Umbilical cord (tissue), 2 donors: Measurements from ENCODE around the gene CTSV. TPM values are rescaled to one million over a fixed set of nuclear protein-coding genes. Genes with fewer than 3 reads are reported as not detected.
"Not testable (repeated sequence)": the region's sequence is repeated elsewhere in the genome, so short reads cannot be mapped to it uniquely, and the experiment has no call there.

Source experiments
- DNase-seq: peaks from one replicate; pipeline ENCODE4 v3.0.0-alpha.2; 2015; ENCODE audit warnings: low spot score
- total RNA-seq: library from RNA; depleted of rRNA; stranded (reverse); fragments of >200 nt; gene quantifications from one replicate; pipeline ENCODE4 v1.2.3, GENCODE V29; 2014; ENCODE audit warnings: low replicate concordance; ENCODE audit not compliant: insufficient read depth

Gene CTSV
- total RNA-seq, 1 donor from 2014 or later, result 6.7 TPM

- DNase-seq, result no peak
Measured at GRCh38 chr9:97041898-97042297, 3.0 kb upstream of the CTSV start.

DNA sequence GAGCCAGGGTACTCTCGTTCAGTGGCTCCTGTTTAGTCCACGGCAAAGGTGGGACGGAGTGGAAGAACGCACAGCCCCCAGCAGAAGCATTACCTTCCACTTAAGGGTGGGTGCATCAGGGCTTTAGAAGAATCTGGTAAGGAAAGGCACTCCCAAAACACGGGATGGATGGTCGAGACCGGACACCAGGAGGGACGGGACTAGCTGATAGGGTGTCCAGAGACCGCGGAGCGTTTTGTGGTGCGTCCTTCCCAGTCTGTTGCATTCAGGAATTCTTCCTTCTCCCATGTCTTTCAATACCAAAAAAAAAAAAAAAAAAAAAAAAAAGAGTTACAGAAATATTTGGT is 545 bp upstream of the CTSV start:
- no peak for DNase-seq

DNA sequence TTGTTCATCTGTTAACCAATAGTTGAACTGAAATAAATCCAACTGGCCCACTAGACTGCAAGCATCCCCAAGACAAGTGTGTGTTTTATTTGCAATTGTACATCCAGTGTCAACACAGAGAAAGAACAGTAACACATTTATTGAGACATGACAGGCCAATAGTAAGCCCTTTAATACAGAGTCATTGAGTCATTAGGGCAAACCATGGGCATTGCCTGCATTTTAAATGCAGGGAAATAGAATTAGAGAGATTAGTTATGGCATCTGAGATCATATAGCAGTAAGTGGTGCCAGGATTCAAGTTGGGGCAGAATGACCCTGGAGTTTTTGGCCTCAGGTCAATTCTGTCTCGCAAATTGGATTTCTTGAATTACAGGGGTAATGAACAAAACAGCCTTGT is 15.4 kb downstream of the CTSV start:
- DNase-seq, result not testable (repeated sequence)

DNA sequence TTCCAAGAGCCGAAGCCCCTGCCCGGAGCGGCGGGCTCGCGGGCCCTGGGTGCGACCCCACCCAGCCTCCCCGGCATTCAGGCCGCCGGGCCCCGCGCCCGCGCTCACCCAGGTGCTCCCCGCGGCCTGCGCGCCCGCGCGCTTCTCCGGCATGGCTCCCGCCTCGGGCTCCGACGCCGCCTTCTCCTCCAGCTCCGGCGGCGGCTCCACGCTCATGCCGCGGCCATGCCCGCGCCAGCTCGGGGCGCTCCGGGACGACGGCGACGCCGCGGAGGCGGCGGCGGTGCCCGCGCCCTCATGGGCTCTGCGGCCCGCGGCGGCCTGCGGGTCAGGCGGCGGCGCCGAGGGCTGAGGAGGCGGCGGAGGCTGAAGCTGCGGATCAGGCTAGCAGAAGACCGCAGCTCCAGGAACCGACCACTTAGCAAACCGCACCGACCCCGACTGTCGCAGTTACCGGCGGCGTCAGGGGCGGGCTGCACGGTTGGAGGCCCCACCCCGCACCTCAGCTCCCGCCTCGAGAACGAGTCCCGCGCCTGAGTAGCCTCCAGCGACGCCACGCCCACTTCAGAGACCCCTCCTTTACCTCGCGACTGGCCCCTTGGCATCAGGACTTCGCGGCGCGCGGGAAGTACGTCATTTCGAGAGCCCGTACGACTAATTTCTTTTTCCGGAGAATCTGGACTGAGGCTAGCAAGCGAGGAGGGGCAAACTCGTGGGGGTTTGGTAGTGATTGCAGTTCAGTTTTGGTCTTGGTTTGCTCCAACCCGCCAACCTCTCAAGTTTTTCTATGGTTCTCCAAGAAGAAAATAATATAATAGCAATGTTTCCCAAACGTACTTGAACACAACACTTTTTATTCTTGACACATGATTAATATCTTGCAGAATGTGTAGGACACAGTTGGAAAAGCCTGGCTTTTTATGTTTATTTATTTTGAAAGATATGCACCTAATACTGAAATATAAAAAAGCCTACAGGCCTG is 25.5 kb downstream of the CTSV start:
- peak; percentile 87 for DNase-seq

DNA sequence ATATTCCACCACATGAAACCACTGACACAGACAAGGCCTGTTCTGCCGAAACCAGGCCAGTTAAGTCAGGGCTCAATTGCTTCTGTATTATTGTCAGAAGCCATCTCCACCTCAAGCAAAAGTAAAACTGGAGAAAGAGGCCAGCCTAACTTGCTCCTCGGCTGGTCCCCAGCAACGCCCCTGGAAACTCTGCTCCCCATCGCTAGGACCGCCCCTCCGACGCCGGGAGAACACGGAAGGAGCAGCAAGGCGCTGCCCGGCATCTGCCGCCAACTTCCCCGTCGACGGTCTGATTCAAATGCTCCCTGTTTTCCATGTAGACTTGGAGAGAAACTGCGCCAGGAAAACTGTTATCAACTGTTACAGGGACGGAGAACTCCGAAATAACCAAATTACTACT is 26.3 kb downstream of the CTSV start:
- peak; percentile 27 for DNase-seq

DNA sequence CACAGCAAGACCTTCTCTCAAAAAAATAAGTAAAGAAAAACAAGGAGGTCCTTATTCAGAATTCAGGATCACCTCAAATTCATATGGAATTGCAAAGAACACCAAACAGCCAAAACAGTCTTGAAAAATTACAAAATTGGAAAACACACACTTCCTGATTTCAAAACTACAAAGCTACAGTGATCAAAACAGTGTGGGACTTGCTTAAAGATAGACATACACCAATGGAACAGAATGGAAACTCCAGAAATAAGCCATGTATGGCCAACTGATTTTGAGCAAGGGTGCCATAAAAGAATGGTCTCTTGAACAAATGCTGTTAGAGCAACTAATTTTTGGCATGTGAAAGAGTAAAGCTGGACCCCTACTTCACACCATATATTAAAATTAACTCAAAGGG is 36.7 kb downstream of the CTSV start:
- not testable (repeated sequence) for DNase-seq

DNA sequence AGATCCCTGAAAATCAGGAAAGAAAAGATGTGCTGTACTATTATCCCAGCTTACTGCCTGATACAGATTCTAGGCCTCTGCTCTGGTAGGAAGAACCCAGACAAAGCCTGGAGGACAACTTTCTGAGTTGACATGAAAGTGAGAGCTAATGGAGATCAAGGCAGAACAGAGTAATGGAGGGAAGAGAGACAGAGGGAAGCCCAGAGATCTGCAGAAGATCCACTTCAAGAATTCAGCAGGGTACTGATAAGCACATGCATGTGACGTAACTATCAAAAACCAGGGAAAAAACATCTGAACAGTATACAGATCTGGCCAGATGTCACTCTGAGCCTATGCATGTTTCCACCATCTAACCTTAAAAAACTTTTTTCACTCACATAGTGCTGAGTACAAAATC is 37.6 kb downstream of the CTSV start:
- not testable (repeated sequence) for DNase-seq

DNA sequence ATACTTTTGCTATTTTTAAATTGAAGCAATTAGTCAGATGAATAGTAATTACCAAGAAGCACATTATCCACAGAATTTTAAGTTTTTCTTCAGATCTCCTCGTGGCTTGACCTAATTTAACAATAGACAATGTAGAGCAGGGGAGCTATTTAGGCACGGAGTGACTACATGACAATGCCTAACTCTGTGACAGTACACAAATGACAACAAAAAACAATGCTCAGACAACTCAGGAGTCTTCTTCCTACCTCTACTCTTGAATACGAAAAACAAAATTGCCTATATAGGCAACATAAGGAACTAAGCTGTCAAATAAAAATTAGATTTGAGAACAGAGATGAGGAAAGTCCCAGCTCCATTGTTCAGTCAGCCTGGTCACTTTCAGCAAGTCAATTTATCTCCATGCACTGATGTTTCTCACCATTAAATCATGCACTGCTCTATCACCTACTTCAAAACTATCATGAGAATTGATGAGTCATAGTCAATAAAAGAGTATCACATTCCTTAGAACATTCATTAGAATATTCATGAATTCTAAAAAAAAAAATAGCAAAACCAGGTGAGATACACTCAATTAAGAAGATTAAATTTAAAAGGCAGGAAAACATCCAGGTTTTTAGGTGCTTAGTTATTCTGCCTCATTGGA is 38.7 kb downstream of the CTSV start:
- DNase-seq, result not testable (repeated sequence)

- not testable (repeated sequence) for DNase-seq
Measured at GRCh38 chr9:96999733-97000132, 39.2 kb downstream of the CTSV start.

DNA sequence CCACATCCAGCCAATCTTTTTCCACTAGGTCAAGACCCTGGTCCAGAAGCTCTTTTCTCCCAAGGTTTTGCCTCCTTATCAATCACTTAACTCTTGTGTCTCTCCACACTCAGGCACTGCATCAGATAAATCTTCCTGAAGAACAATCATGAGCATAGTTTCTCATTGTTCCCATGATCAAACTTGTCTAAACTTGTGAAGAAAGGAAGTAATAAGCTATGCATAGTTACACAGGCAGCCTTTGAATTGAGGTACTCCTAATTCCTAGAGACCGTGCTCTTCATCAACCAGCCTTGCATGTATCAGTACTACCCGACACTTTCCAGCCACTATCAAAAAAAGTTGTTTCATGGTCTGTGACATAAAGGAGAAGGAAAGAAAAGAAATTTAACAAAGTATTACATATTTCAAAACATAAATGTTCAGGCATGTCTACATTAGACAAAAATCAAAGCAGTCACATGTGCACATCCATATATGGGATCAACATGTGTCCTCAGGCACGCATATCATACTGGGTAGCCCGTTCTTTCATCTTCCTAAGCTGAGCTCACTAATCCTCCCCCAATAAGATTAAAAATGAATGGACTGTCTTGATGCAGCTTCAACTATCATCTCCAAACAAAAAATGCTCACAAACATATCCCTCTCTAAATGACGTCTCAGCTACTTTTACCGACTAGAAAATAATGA is 41.8 kb downstream of the CTSV start:
- not testable (repeated sequence) for DNase-seq

DNA sequence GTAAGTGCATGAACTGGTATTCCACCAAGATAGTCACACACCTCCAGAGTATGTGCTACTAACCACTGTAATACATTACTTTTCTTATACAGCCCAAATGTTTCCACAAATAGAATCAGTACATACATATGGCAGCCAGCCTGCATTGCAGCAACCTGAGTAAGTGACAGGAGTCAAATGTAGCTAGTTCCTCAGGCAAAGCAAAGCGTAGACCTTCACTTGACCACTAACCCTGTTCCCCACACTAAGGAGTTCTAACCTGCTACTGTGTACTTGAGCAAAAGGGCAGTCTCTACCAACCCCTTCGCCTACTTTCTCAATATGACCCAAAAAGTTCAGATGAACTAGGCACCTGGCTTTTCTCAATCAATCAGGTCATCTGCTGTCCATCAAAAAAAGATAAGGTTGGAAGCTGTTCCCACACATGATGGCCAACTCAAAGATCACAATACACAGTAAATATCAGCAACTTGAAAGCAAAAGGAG is 44.4 kb downstream of the CTSV start:
- not testable (repeated sequence) for DNase-seq

DNA sequence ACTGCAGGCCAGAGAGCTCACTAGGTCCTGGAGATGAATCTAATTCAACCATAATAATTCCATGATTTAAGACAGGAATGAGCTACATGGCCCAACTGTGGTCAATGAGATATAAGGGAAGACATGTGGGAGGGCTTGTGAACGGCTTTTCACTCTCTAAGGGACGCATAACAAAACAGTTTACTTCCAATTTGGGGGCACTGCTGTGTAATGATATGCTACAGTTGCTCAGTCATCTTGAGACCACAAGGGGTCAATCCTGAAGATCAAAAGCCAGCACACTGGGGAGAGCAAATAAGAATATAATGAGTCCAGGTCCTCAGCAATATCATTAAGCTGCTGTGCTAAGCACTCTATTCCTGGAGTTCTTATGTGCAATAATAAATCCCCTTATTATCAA is 46.6 kb downstream of the CTSV start:
- not testable (repeated sequence) for DNase-seq

- DNase-seq, result not testable (repeated sequence)
Measured at GRCh38 chr9:96989747-96990318, 49.1 kb downstream of the CTSV start.

DNA sequence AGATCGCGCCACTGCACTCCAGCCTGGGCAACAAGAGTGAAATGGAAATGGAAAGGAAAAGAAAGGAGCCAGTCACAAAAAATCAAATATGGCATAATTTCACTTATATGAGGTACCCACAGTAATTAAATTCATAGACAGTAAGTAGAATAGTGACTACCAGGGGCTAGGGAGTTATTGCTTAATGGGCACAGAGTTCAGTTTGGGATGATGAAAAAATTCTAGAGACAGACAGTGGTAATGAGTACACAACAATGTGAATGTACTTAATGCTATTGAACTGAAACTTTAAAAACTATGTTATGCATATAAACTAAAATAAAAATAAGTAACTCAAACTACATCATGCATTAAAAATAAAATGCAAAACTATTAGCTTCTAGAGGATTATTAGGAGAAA is 54.1 kb downstream of the CTSV start:
- not testable (repeated sequence) for DNase-seq

DNA sequence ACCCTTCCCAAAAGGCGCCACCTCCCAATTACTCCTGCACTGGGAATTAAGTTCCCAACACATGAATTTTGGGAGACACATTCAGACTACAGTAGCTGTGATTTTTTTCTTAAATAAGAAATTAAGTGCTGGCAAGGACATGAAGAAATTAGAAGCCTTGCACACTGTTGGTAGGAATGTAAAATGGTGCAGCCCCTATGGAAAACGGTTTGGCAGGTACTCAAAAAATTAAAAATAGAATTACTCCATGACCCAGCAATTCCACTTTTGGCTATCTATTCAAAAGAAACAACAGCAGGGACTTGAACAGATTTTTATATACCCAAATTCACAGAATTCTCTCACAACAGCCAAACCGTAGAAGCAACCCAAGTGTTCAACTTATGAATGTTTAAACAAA is 54.8 kb downstream of the CTSV start:
- DNase-seq, result not testable (repeated sequence)

DNA sequence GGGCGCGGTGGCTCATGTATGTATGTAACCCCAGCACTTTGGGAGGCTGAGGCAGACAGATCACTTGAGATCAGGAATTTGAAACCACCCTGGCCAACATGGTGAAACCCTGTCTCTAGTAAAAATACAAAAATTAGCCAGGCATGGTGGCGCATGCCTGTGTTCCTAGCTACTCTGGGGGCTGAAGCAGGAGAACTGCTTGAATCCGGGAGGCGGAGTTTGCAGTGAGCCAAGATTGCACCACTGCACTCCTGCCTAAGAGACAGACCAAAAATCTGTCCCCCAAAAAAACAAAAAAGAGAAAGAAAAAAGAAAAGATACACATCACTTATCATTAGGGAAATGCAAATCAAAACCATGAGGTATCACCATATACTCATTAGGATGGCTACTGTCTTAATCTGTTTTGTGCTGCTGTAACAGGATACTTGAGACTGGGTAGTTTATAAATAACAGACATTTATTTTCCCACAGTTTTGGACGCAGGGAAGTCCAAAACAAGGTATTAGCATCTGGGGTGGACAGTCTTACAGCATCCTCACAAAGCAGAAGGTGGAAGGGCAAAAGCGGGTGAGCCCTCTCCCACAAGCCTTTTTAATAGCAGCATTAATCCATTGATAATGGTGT is 55.3 kb downstream of the CTSV start:
- DNase-seq, result not testable (repeated sequence)

Other genes starting within 250 kb of the CTSV start
- gene ZNF782, start 184.6 kb downstream of the CTSV start, total RNA-seq, result 28.9 TPM
- 0.48 TPM for gene NUTM2G, start 110.3 kb downstream of the CTSV start, total RNA-seq